DND-41 (cell line): ENCODE data around the gene ETF1.

Experiments used
- ATAC-seq: fragments of 200-7000 bp; cut with Tn5 transposase; 3 replicates; pipeline ENCODE4 v1.9.1; 2021; ENCODE audit warnings: low read depth; ENCODE audit not compliant: insufficient read depth
- DNase-seq: peaks from one replicate; pipeline ENCODE4 v3.0.0-alpha.2; 2020
- H2AFZ ChIP-seq: 2 replicates; pipeline ENCODE4 v1.6.0; 2012; ENCODE audit warnings: low read depth, low read length
- H3K27ac ChIP-seq: 2 replicates; pipeline ENCODE4 v1.5.1; 2012; ENCODE audit warnings: low read length, inconsistent platforms
- H3K27me3 ChIP-seq: fragments of 200-600 bp; sonication (generic); 2 replicates; pipeline ENCODE4 v1.6.0; 2012; ENCODE audit warnings: low read length, mild to moderate bottlenecking, inconsistent platforms; ENCODE audit not compliant: insufficient read depth, poor library complexity
- H3K36me3 ChIP-seq: 2 replicates; pipeline ENCODE4 v1.5.1; 2012; ENCODE audit warnings: low read length, inconsistent platforms; ENCODE audit not compliant: insufficient read depth
- H3K4me1 ChIP-seq: 2 replicates; pipeline ENCODE4 v1.5.1; 2012; ENCODE audit warnings: mild to moderate bottlenecking, low read length; ENCODE audit not compliant: insufficient read depth
- H3K4me2 ChIP-seq: 2 replicates; pipeline ENCODE4 v1.6.0; 2012; ENCODE audit warnings: mild to moderate bottlenecking, moderate library complexity, low read length, inconsistent platforms; ENCODE audit not compliant: insufficient read depth
- H3K4me3 ChIP-seq, 2 experiments: fragments of 200-600 bp in 1 of 2; shearing (Covaris generic) in 1 of 2; 2 replicates each; pipeline ENCODE4 v1.5.1; 2012 to 2016; ENCODE audit warnings: inconsistent platforms in 2 of 2, low read length in 2 of 2, mild to moderate bottlenecking in 2 of 2, low read depth in 1 of 2, moderate library complexity in 1 of 2
- H3K79me2 ChIP-seq: 2 replicates; pipeline ENCODE4 v1.6.0; 2012; ENCODE audit warnings: low read length, inconsistent platforms; ENCODE audit not compliant: insufficient read depth
- H3K9ac ChIP-seq: 2 replicates; pipeline ENCODE4 v1.6.0; 2012; ENCODE audit warnings: low read depth, mild to moderate bottlenecking, inconsistent platforms, low read length, moderate library complexity
- H3K9me3 ChIP-seq: 2 replicates; pipeline ENCODE4 v1.5.1; 2012; ENCODE audit warnings: low read length, moderate library complexity, mild to moderate bottlenecking, inconsistent platforms; ENCODE audit not compliant: insufficient read depth, severe bottlenecking
- H4K20me1 ChIP-seq: 2 replicates; pipeline ENCODE4 v1.6.0; 2012; ENCODE audit warnings: low read length; ENCODE audit not compliant: insufficient read depth
- EZH2 ChIP-seq: IDR thresholded peaks from 3 replicates; pipeline ENCODE4 v1.6.1; 2012; ENCODE audit warnings: borderline replicate concordance, low read depth, mild to moderate bottlenecking, moderate library complexity, low read length, inconsistent platforms; ENCODE audit not compliant: severe bottlenecking
- TF ChIP-seq, protein P1 (sequence below): IDR thresholded peaks from 2 replicates; pipeline ENCODE4 v1.5.1; 2012; ENCODE audit warnings: borderline replicate concordance, low read length, moderate library complexity, mild to moderate bottlenecking; ENCODE audit not compliant: poor library complexity, severe bottlenecking; ENCODE audit errors: extremely low read depth

ETF1 gene

DNA sequence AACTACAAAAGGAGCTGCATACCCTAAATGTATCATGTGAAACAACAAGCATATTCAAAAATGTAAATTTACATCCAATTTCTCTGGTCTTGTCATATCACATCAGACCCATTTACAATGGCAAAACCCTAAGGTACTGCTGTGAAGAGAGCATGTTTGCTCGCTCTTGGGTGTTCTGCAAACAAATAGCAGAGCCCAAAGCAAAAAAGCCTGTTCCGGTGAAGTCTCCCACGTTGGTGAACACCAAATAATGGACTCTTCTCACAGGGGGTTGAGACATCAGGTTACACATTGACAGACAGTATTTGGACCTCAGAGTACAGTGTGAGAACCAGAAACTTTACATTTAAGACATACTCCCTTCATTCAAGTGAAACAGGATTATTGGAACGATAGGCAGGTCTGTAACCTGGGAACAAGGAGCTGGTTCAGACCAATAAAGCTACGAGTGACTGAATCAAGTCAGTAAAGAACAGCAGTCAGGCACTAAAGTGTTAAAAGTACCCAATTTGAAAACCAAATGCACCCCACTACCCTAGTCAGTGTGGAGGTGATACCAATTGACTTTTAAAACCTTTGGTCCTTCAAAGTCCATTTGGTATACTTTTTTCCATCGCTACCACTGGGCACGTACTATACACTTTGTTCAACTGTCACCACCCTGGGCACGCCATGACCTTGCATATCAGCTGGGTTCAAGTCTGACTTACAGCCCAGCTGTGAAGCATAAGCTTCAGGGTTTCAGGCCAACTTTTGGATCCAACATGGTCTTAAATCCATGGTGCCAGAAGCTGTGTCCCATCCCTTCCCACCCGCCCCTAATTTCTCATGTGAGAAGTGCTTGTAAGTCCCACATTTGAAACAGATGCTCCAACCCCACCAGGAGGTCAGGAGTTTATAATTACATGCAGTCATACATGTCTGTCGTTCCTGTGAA is 36.4 kb downstream of the ETF1 start:
- no peak for DNase-seq
- ATAC-seq: no peak
- H2AFZ ChIP-seq: no peak overlapping the region
- no peaks in the 10 kb centered on the region for H3K27me3 ChIP-seq
- peaks cover 12% of the 10 kb centered on the region; the same call in 1 of the 2 replicates for H4K20me1 ChIP-seq
- H3K9ac ChIP-seq: no peak overlapping the region
- H3K4me3 ChIP-seq: no peak overlapping the region
- H3K36me3 ChIP-seq: peaks cover 47% of the 10 kb centered on the region
- no peaks in the 10 kb centered on the region for H3K79me2 ChIP-seq
- no peak overlapping the region for H3K27ac ChIP-seq
- TF ChIP-seq, protein P1, sequence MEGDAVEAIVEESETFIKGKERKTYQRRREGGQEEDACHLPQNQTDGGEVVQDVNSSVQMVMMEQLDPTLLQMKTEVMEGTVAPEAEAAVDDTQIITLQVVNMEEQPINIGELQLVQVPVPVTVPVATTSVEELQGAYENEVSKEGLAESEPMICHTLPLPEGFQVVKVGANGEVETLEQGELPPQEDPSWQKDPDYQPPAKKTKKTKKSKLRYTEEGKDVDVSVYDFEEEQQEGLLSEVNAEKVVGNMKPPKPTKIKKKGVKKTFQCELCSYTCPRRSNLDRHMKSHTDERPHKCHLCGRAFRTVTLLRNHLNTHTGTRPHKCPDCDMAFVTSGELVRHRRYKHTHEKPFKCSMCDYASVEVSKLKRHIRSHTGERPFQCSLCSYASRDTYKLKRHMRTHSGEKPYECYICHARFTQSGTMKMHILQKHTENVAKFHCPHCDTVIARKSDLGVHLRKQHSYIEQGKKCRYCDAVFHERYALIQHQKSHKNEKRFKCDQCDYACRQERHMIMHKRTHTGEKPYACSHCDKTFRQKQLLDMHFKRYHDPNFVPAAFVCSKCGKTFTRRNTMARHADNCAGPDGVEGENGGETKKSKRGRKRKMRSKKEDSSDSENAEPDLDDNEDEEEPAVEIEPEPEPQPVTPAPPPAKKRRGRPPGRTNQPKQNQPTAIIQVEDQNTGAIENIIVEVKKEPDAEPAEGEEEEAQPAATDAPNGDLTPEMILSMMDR: no peak
- no peak for TF ChIP-seq EZH2
- no peaks in the 10 kb centered on the region for H3K9me3 ChIP-seq
- H3K4me2 ChIP-seq: no peak overlapping the region
- no peaks in the 10 kb centered on the region for H3K4me1 ChIP-seq

DNA sequence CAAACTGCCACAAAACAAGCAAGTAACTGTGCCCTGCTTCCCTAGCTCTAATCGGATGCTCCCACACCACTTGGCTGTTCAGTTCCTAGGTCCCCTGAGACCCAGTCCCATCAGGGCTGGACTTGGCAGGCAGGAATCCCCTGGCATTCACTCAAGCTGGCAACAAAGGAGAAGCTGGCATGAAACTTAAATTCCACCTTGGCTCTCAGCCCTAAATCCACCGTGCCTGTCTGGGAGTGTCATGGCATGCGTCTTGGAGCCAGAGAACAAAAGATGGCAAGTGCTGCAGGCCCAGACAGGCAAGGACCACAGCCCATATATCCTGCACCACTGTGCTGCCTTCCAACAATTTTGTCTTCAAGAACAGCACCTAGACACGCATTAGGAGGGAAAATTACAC is 38.2 kb downstream of the ETF1 start:
- Histone ChIP-seq H3K9ac (no peak overlapping the region), H3K4me3 (no peak overlapping the region), H2AFZ (no peak overlapping the region), H4K20me1 (peaks cover 12% of the 10 kb centered on the region; the same call in 1 of the 2 replicates), H3K27ac (no peak overlapping the region), H3K36me3 (peaks cover 30% of the 10 kb centered on the region), H3K27me3 (no peaks in the 10 kb centered on the region), H3K9me3 (no peaks in the 10 kb centered on the region), H3K4me1 (no peaks in the 10 kb centered on the region), H3K79me2 (no peaks in the 10 kb centered on the region), H3K4me2 (no peak overlapping the region)
- ATAC-seq (0 out of 3 replicates have a peak, but pooled peaks have one; percentile 6), DNase-seq (no peak)
- no peak for TF ChIP-seq EZH2
- TF ChIP-seq, protein P1: no peak

DNA sequence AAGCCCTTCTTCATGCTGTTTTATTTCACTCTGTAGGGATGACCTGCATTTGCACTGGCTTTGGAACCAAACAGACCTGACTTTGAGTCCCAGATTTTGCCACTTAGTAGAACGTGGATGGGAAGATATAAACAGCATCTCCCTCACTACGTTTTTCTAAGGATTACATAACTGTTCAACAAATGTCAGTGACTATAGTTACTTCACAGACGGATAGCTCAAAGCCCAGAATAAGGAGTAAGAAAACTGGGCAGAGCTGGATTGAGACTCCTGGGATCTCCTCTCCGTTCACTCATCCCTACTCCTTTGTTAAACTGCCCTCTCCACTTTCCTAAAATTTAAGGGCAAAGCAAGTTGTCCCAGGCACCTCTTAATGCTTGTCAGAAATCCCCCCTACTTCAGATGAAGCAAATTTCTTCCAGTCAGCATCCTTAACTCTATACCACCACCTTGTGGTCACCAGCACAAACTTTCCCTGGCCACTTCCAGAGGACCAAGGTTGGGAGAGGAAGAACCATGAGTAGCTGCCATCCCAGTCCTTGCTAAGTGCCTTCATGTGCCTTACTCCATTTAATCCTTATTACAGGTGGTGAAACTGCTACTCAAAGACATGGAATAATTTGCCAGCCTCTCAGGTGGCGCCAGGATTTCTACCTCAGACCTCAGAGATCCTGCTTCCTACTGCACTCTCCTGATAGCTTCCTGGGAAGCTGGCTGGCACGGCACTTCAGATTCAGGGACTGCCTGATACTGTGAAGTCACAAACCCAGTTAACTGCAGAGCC is 39.4 kb downstream of the ETF1 start:
- DNase-seq: peak; percentile 48
- ATAC-seq: peak; percentile 83
- Histone ChIP-seq H3K4me2 (no peak overlapping the region), H3K9ac (no peak overlapping the region), H2AFZ (no peak overlapping the region), H4K20me1 (peaks cover 10% of the 10 kb centered on the region; the same call in 1 of the 2 replicates), H3K36me3 (peaks cover 20% of the 10 kb centered on the region), H3K9me3 (no peaks in the 10 kb centered on the region), H3K4me1 (no peaks in the 10 kb centered on the region), H3K4me3 (no peak overlapping the region), H3K27ac (no peak overlapping the region), H3K27me3 (no peaks in the 10 kb centered on the region), H3K79me2 (no peaks in the 10 kb centered on the region)
- TF ChIP-seq, protein P1: peak; percentile 90
- TF ChIP-seq EZH2: no peak
